ENCODE measurements around the gene SUMO4. TPM values are rescaled to one million over a fixed set of nuclear protein-coding genes. Genes with fewer than 3 reads are reported as not detected.

Gene SUMO4
- polyA plus RNA-seq, 3 donors: 0.22 to 0.29 (median 0.27) TPM

DNA sequence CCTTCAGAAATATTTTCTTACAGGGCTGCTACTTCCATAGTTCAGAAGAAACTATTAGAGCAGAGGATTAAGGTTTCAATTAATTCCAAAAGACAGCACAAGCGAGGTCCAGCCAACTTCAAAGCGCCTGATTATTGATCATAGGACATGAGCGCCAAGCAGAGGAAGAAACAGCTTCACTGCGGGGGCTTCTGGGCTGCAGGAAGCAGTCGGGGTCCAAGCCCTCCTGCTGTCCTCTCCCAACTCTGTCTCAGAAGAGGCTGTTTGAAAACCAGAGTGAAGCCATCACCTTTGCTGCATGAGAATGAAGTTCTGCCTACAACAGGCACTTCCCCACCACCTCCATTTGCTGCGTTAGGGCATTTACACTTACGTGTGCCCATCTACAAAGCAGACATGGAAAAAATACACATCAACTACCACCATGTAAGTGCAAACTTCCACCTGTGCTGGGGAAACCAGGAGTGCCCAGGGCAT lies 23.9 kb downstream of the SUMO4 start:
- TF ChIP-seq, protein P1, sequence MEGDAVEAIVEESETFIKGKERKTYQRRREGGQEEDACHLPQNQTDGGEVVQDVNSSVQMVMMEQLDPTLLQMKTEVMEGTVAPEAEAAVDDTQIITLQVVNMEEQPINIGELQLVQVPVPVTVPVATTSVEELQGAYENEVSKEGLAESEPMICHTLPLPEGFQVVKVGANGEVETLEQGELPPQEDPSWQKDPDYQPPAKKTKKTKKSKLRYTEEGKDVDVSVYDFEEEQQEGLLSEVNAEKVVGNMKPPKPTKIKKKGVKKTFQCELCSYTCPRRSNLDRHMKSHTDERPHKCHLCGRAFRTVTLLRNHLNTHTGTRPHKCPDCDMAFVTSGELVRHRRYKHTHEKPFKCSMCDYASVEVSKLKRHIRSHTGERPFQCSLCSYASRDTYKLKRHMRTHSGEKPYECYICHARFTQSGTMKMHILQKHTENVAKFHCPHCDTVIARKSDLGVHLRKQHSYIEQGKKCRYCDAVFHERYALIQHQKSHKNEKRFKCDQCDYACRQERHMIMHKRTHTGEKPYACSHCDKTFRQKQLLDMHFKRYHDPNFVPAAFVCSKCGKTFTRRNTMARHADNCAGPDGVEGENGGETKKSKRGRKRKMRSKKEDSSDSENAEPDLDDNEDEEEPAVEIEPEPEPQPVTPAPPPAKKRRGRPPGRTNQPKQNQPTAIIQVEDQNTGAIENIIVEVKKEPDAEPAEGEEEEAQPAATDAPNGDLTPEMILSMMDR (IDR thresholded peaks at IDR 0.05): no peak
- Histone ChIP-seq H3K4me3 (replicated peaks in 1 of 3; ENCODE audit: low read depth in 2 of 3, low read length in 3 of 3) (no peak overlapping the region), H3K27me3 (ENCODE audit: control insufficient read depth in 2 of 2, insufficient read depth in 2 of 2, low read length in 2 of 2) (no peaks in the 10 kb centered on the region), H3K9ac (ENCODE audit: insufficient read depth, low read length, poor library complexity, severe bottlenecking) (no peak overlapping the region), H3K79me2 (ENCODE audit: insufficient read depth, low read length) (no peaks in the 10 kb centered on the region), H3K4me1 (ENCODE audit: control insufficient read depth in 1 of 2, insufficient read depth in 2 of 2, low read length in 2 of 2) (peaks cover 0 to 7% of the 10 kb centered on the region in 2 donors), H2AFZ (ENCODE audit: insufficient read depth, low read depth, low read length, poor library complexity, severe bottlenecking) (no peak overlapping the region), H4K20me1 (ENCODE audit: insufficient read depth, low read length) (no peaks in the 10 kb centered on the region), H3K4me2 (replicated peaks; ENCODE audit: extremely low read depth, low read length, poor library complexity, severe bottlenecking) (no peak overlapping the region), H3K36me3 (replicated peaks in 1 of 2; ENCODE audit: control insufficient read depth in 1 of 2, insufficient read depth in 2 of 2, low read length in 2 of 2) (no peaks in the 10 kb centered on the region), H3K27ac (ENCODE audit: low read depth in 1 of 2, low read length in 2 of 2) (no peak overlapping the region), H3K9me3 (replicated peaks in 1 of 2; ENCODE audit: control insufficient read depth in 1 of 2, insufficient read depth in 1 of 2, low read length in 2 of 2) (no peaks in the 10 kb centered on the region)
- intact Hi-C loops (cut with micrococcal nuclease): loop anchor here in 1 of 2 donors (10.0 kb wide), 1 partner anchor 239 kb away; no protein-coding TSS in a partner anchor
- Mint-ChIP-seq H3K9me3 (no peaks in the 10 kb centered on the region), H3K4me3 (no peak overlapping the region), H3K4me1 (peaks cover 16% of the 10 kb centered on the region), H3K36me3 (no peaks in the 10 kb centered on the region), H3K27ac (peak overlapping the region in 1 of 7 donors; percentile 37), H3K27me3 (ENCODE audit: low read depth in 3 of 3) (peaks cover 0 to 3% (median 2%) of the 10 kb centered on the region in 3 donors)
- DNase-seq: no peak
- 96% methylated on average over 7 of the region's 7 CpGs for WGBS (ENCODE audit: insufficient coverage)

DNA sequence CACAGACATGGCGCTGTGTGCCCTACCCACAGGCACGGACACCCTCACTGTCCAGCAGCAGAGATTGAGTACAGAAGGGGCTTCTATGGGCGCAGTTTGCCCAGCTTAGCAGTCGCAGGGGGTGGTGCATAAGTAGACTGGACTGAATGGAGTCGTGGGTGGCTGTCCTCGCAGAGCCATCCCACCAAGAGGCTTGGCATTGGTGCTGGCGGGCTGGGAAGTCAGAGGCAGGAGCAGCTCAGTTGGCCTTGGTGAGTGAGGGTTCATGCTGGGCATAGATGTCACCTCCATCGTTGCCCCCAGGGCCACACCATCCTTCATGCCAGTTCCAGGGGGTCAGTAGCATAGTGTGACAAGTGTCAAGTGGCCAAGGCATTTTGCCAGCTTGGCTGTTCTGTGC lies 25.2 kb downstream of the SUMO4 start:
- Histone ChIP-seq H3K36me3 (replicated peaks in 1 of 2; ENCODE audit: control insufficient read depth in 1 of 2, insufficient read depth in 2 of 2, low read length in 2 of 2) (no peaks in the 10 kb centered on the region), H2AFZ (ENCODE audit: insufficient read depth, low read depth, low read length, poor library complexity, severe bottlenecking) (no peak overlapping the region), H3K9ac (ENCODE audit: insufficient read depth, low read length, poor library complexity, severe bottlenecking) (no peak overlapping the region), H3K4me2 (replicated peaks; ENCODE audit: extremely low read depth, low read length, poor library complexity, severe bottlenecking) (no peak overlapping the region), H4K20me1 (ENCODE audit: insufficient read depth, low read length) (no peaks in the 10 kb centered on the region), H3K79me2 (ENCODE audit: insufficient read depth, low read length) (no peaks in the 10 kb centered on the region), H3K4me3 (replicated peaks in 1 of 3; ENCODE audit: low read depth in 2 of 3, low read length in 3 of 3) (no peak overlapping the region), H3K9me3 (replicated peaks in 1 of 2; ENCODE audit: control insufficient read depth in 1 of 2, insufficient read depth in 1 of 2, low read length in 2 of 2) (no peaks in the 10 kb centered on the region), H3K27ac (ENCODE audit: low read depth in 1 of 2, low read length in 2 of 2) (no peak overlapping the region), H3K4me1 (ENCODE audit: control insufficient read depth in 1 of 2, insufficient read depth in 2 of 2, low read length in 2 of 2) (no peaks in the 10 kb centered on the region), H3K27me3 (ENCODE audit: control insufficient read depth in 2 of 2, insufficient read depth in 2 of 2, low read length in 2 of 2) (no peaks in the 10 kb centered on the region)
- WGBS (ENCODE audit: insufficient coverage): 84% methylated on average over 8 of the region's 8 CpGs
- Mint-ChIP-seq H3K4me1 (peaks cover 8% of the 10 kb centered on the region), H3K27ac (no peak overlapping the region), H3K36me3 (no peaks in the 10 kb centered on the region), H3K27me3 (ENCODE audit: low read depth in 3 of 3) (peaks cover 0 to 3% (median 2%) of the 10 kb centered on the region in 3 donors), H3K4me3 (no peak overlapping the region), H3K9me3 (no peaks in the 10 kb centered on the region)
- intact Hi-C loops (cut with micrococcal nuclease): loop anchor here in 1 of 2 donors (10.0 kb wide), 1 partner anchor 240 kb away; no protein-coding TSS in a partner anchor
- TF ChIP-seq, protein P1 (IDR thresholded peaks at IDR 0.05): no peak
- DNase-seq: no peak

Data from CD14-positive monocyte (primary cell).